GM23338 (cell line): ENCODE measurements around the gene IL21. TPM values are rescaled to one million over a fixed set of nuclear protein-coding genes. Genes with fewer than 3 reads are reported as not detected.

Source experiments
- ATAC-seq: fragments of 200-7000 bp; cut with Tn5 transposase; 3 replicates; pipeline ENCODE4 v1.9.1; 2020
- DNase-seq: peaks from one replicate; pipeline ENCODE4 v3.0.0-alpha.2; 2015; ENCODE audit warnings: low spot score
- H2AFZ ChIP-seq: fragments of 200-600 bp; sonication (generic); 2 replicates; pipeline ENCODE4 v1.8.0; 2016; ENCODE audit warnings: antibody characterized with exemption, mild to moderate bottlenecking, moderate library complexity
- H3F3A ChIP-seq: fragments of 200-600 bp; sonication (generic); replicated peaks from 2 replicates; pipeline ENCODE4 v1.8.0; 2017; ENCODE audit warnings: antibody characterized with exemption, mixed run types, low read depth
- H3K27ac ChIP-seq: fragments of 200-600 bp; sonication (generic); 2 replicates; pipeline ENCODE4 v1.6.1; 2016; ENCODE audit warnings: low read depth
- H3K27me3 ChIP-seq: fragments of 200-600 bp; sonication (generic); 2 replicates; pipeline ENCODE4 v1.8.0; 2016; ENCODE audit warnings: mild to moderate bottlenecking, mixed run types, moderate library complexity; ENCODE audit not compliant: insufficient read depth
- H3K36me3 ChIP-seq: fragments of 200-600 bp; sonication (generic); 2 replicates; pipeline ENCODE4 v1.8.0; 2016; ENCODE audit warnings: mild to moderate bottlenecking; ENCODE audit not compliant: insufficient read depth
- H3K4me1 ChIP-seq: fragments of 200-600 bp; sonication (generic); 2 replicates; pipeline ENCODE4 v1.8.0; 2016; ENCODE audit warnings: mild to moderate bottlenecking, moderate library complexity; ENCODE audit not compliant: insufficient read depth
- H3K4me2 ChIP-seq: fragments of 200-600 bp; sonication (generic); 2 replicates; pipeline ENCODE4 v1.7.1; 2017; ENCODE audit warnings: mixed run types
- H3K4me3 ChIP-seq: fragments of 200-600 bp; sonication (generic); 2 replicates; pipeline ENCODE4 v1.6.1; 2016; ENCODE audit warnings: mixed run types
- H3K79me2 ChIP-seq: fragments of 200-600 bp; sonication (generic); replicated peaks from 2 replicates; pipeline ENCODE4 v1.8.0; 2017; ENCODE audit warnings: mild to moderate bottlenecking; ENCODE audit not compliant: insufficient read depth
- H3K9me2 ChIP-seq: fragments of 200-600 bp; sonication (generic); 2 replicates; pipeline ENCODE4 v1.8.0; 2017; ENCODE audit not compliant: insufficient read depth
- H4K20me1 ChIP-seq: fragments of 200-600 bp; sonication (generic); replicated peaks from 2 replicates; pipeline ENCODE4 v1.8.0; 2017; ENCODE audit warnings: mild to moderate bottlenecking; ENCODE audit not compliant: insufficient read depth
- H3K27ac Mint-ChIP-seq: 2 replicates; pipeline ENCODE4 v1.8.0; 2020; ENCODE audit warnings: inconsistent platforms, mild to moderate bottlenecking, moderate library complexity, mixed read lengths
- H3K27me3 Mint-ChIP-seq: 3 replicates; pipeline ENCODE4 v1.8.0; 2022; ENCODE audit warnings: low read depth, mild to moderate bottlenecking, moderate library complexity, mixed read lengths, inconsistent platforms; ENCODE audit not compliant: insufficient read depth, poor library complexity
- H3K36me3 Mint-ChIP-seq: 3 replicates; pipeline ENCODE4 v1.8.0; 2021; ENCODE audit warnings: low read depth, mild to moderate bottlenecking, inconsistent platforms, moderate library complexity, mixed read lengths
- H3K4me1 Mint-ChIP-seq: 3 replicates; pipeline ENCODE4 v1.8.0; 2020; ENCODE audit warnings: mild to moderate bottlenecking, inconsistent platforms, mixed read lengths
- H3K4me3 Mint-ChIP-seq: 3 replicates; pipeline ENCODE4 v1.8.0; 2021; ENCODE audit warnings: moderate library complexity, mild to moderate bottlenecking, inconsistent platforms, mixed read lengths
- H3K9me3 Mint-ChIP-seq: 3 replicates; pipeline ENCODE4 v1.8.0; 2020; ENCODE audit warnings: moderate library complexity, mild to moderate bottlenecking, inconsistent platforms, mixed read lengths
- CREB1 ChIP-seq: fragments of 250-450 bp; sonication (Bioruptor Pico); IDR thresholded peaks from 2 replicates; pipeline ENCODE4 v1.5.0; 2020; ENCODE audit warnings: low read depth, mild to moderate bottlenecking, moderate library complexity
- EZH2 ChIP-seq: fragments of 200-600 bp; sonication (generic); IDR thresholded peaks from one replicate; pipeline ENCODE4 v1.8.0; 2017; ENCODE audit warnings: antibody characterized with exemption, mild to moderate bottlenecking, low read depth; ENCODE audit not compliant: unreplicated experiment
- JUNB ChIP-seq: IDR thresholded peaks from one replicate; pipeline ENCODE4 v1.6.1; 2016; ENCODE audit warnings: antibody characterized with exemption; ENCODE audit not compliant: unreplicated experiment
- NANOG ChIP-seq: IDR thresholded peaks from 2 replicates; pipeline ENCODE4 v1.6.1; 2016; ENCODE audit warnings: antibody characterized with exemption, borderline replicate concordance
- REST ChIP-seq: IDR thresholded peaks from one replicate; pipeline ENCODE4 v1.6.1; 2018; ENCODE audit warnings: antibody characterized with exemption; ENCODE audit not compliant: unreplicated experiment
- STAT1 ChIP-seq: IDR thresholded peaks from one replicate; pipeline ENCODE4 v1.6.1; 2016; ENCODE audit warnings: antibody characterized with exemption; ENCODE audit not compliant: unreplicated experiment
- ZNF114 ChIP-seq: fragments of 250-450 bp; sonication (Bioruptor Pico); IDR thresholded peaks from 2 replicates; pipeline ENCODE4 v1.5.0; 2020; ENCODE audit warnings: mild to moderate bottlenecking, moderate library complexity
- ZNF331 ChIP-seq: fragments of 250-450 bp; sonication (Bioruptor Pico); IDR thresholded peaks from 2 replicates; pipeline ENCODE4 v1.5.0; 2020; ENCODE audit warnings: low read depth, mild to moderate bottlenecking, moderate library complexity
- polyA plus RNA-seq: library from polyadenylated mRNA; unstranded; fragments of >200 nt; fragmentation: Nextera tagmentation; extraction: Ambion mirVana; gene quantifications from 2 replicates; pipeline ENCODE4 v1.2.1, GENCODE V29; 2016
- total RNA-seq: library from RNA; depleted of rRNA; stranded (reverse); fragments of >200 nt; shearing (Covaris generic); gene quantifications from 2 replicates; pipeline ENCODE4 v1.2.3, GENCODE V29; 2014
- TF ChIP-seq, protein P1 (sequence below): IDR thresholded peaks from 2 replicates; pipeline ENCODE4 v1.6.1; 2016; ENCODE audit warnings: antibody characterized with exemption

IL21 gene
- total and polyA plus RNA-seq, 2 experiments from 2014 or later = not detected

DNA sequence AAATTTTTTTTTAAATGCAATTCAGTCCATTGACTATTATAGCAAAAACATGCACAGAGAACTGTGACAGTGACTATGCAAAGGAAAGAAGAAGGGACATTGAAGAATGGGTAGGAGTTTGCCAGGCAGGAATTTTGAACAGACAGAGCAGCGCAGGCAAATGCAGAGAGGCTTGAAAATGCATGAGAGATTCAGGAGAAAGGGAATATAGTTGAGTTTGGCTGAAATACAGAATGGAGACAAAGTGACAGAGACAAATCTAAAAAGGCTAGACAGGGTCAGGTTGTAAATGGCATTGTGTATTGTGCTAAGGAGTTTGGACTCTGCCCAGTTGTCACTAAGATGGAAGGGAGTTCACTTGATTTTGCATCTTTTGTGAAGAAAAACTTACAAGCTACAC lies 42.4 kb upstream of the IL21 start:
- Mint-ChIP-seq H3K4me1 (no peaks in the 10 kb centered on the region; the same call in 2 of the 3 replicates), H3K27me3 (no peaks in the 10 kb centered on the region), H3K9me3 (no peaks in the 10 kb centered on the region; the same call in 2 of the 3 replicates), H3K27ac (no peak overlapping the region), H3K36me3 (no peaks in the 10 kb centered on the region), H3K4me3 (no peak overlapping the region)
- Histone ChIP-seq H3F3A (no peaks in the 10 kb centered on the region), H3K27ac (no peak overlapping the region), H3K4me3 (no peak overlapping the region), H4K20me1 (no peaks in the 10 kb centered on the region), H3K4me1 (no peaks in the 10 kb centered on the region), H3K4me2 (no peak overlapping the region), H3K27me3 (no peaks in the 10 kb centered on the region), H3K36me3 (no peaks in the 10 kb centered on the region), H2AFZ (no peak overlapping the region), H3K9me2 (no peaks in the 10 kb centered on the region; the same call in 1 of the 2 replicates), H3K79me2 (no peaks in the 10 kb centered on the region)
- DNase-seq = no peak
- TF ChIP-seq ZNF114 (no peak), STAT1 (no peak), REST (no peak), JUNB (no peak), CREB1 (no peak), EZH2 (no peak), ZNF331 (CRISPR knock-in tag) (no peak)
- TF ChIP-seq, protein P1, sequence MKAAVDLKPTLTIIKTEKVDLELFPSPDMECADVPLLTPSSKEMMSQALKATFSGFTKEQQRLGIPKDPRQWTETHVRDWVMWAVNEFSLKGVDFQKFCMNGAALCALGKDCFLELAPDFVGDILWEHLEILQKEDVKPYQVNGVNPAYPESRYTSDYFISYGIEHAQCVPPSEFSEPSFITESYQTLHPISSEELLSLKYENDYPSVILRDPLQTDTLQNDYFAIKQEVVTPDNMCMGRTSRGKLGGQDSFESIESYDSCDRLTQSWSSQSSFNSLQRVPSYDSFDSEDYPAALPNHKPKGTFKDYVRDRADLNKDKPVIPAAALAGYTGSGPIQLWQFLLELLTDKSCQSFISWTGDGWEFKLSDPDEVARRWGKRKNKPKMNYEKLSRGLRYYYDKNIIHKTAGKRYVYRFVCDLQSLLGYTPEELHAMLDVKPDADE = no peak
- ATAC-seq = no peak

DNA sequence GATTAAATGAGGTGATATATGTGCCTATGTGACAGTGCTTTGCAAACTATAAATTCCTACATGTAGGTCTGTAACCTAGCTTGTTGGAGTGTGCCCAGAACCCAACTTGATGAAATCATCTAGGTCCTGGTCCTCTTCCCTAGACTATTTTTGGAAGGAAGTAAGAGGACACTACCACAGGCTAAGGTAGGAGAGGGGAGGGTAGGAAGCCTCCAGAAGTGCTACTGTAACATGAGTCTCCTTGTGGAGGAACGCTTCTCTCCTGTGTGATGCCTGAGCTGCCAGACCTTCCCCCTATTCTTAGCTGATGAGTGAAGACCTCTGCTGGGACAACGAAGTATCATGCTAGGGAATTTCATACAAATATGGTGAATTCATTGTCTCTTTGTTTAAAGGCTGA lies 41.8 kb upstream of the IL21 start:
- no peak overlapping the region for H3K4me3 ChIP-seq
- peaks cover 2% of the 10 kb centered on the region; the same call in 1 of the 2 replicates for H3K9me2 ChIP-seq
- Mint-ChIP-seq H3K4me1 (no peaks in the 10 kb centered on the region; the same call in 2 of the 3 replicates), H3K27me3 (no peaks in the 10 kb centered on the region), H3K4me3 (no peak overlapping the region), H3K9me3 (no peaks in the 10 kb centered on the region; the same call in 2 of the 3 replicates), H3K36me3 (no peaks in the 10 kb centered on the region), H3K27ac (no peak overlapping the region)
- H2AFZ ChIP-seq = no peak overlapping the region
- H4K20me1 ChIP-seq = no peaks in the 10 kb centered on the region
- H3K36me3 ChIP-seq = no peaks in the 10 kb centered on the region
- no peak overlapping the region for H3K27ac ChIP-seq
- H3K4me2 ChIP-seq = no peak overlapping the region
- H3K79me2 ChIP-seq = no peaks in the 10 kb centered on the region
- DNase-seq (peak; percentile 35), ATAC-seq (peak; percentile 94)
- no peaks in the 10 kb centered on the region for H3K4me1 ChIP-seq
- H3F3A ChIP-seq = no peaks in the 10 kb centered on the region
- no peaks in the 10 kb centered on the region for H3K27me3 ChIP-seq
- TF ChIP-seq NANOG = no peak
- TF ChIP-seq, protein P1 = no peak
- TF ChIP-seq REST = no peak
